ENCODE results near the gene AMOTL2. TPM values are rescaled to one million over a fixed set of nuclear protein-coding genes. Genes with fewer than 3 reads are reported as not detected.
A peak's percentile ranks its signal among the peaks of the same experiment; 100 is the strongest.

Gene AMOTL2
- total RNA-seq, 1 experiment from 2014 or later = 30.9 TPM

DNA sequence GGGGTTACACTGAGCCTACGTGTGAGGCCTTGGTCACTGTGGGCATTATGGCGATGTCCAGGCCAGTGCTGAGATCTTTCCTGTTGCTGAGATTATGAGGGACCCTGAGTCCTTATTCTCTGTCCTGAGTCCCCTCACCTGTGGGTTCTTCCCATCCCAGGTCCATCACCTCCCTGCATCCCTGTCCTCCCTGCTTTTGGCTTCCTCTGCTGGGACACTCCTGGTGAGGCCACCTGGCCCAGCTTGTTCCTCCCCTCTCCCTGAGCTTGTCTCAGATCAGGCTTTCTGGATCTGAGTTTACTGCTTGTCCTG is 36.1 kb downstream of the AMOTL2 start:
- H3K14ac ChIP-seq (ENCODE audit: insufficient read depth, low read length) = no peak overlapping the region
- H3K23me2 ChIP-seq (ENCODE audit: insufficient read length, low read depth, low read length, poor library complexity, severe bottlenecking) = no peaks in the 10 kb centered on the region
- H4K8ac ChIP-seq (replicated peaks; ENCODE audit: insufficient read length, low read depth, low read length) = no peak overlapping the region
- no peaks in the 10 kb centered on the region for H4K20me1 ChIP-seq (ENCODE audit: control insufficient read depth, insufficient read depth, insufficient read length)
- H2BK15ac ChIP-seq (ENCODE audit: low read depth, low read length) = no peak overlapping the region
- no CpG with 5 or more reads among the region's 2 CpGs for WGBS (ENCODE audit: extremely low coverage, insufficient read length, low lambda C conversion rate)
- no peak overlapping the region for H3K27ac ChIP-seq (ENCODE audit: insufficient read length, low read depth, low read length)
- H2BK5ac ChIP-seq (ENCODE audit: insufficient read length, low read length) = no peak overlapping the region
- no peak overlapping the region for H3K4ac ChIP-seq (ENCODE audit: low read depth, low read length)
- no peaks in the 10 kb centered on the region for H3K79me2 ChIP-seq (ENCODE audit: insufficient read depth, low read length)
- H3K9ac ChIP-seq (ENCODE audit: extremely low read depth, insufficient read length, low read length) = no peak overlapping the region
- Mint-ChIP-seq H3K9me3 (no peaks in the 10 kb centered on the region), H3K27ac (peak overlapping the region in 1 of 3 experiments; percentile 73; a peak in 1 of 7 replicates), H3K27me3 (ENCODE audit: low read depth) (peaks cover 10% of the 10 kb centered on the region), H3K4me3 (no peak overlapping the region), H3K4me1 (peaks cover 26 to 40% of the 10 kb centered on the region in 2 experiments), H3K36me3 (ENCODE audit: insufficient read depth in 1 of 3, low read depth in 3 of 3) (no peaks in the 10 kb centered on the region; a peak in 1 of 7 replicates)
- no peak for DNase-seq
- H3K27me3 ChIP-seq (ENCODE audit: insufficient read depth, low read length) = no peaks in the 10 kb centered on the region
- H3K4me1 ChIP-seq (ENCODE audit: insufficient read depth, low read length) = peaks cover 16% of the 10 kb centered on the region; the same call in 1 of the 2 replicates
- H3K9me3 ChIP-seq (ENCODE audit: control insufficient read depth, low read depth, low read length) = no peaks in the 10 kb centered on the region
- H3K18ac ChIP-seq (ENCODE audit: insufficient read length, low read depth, low read length) = no peak overlapping the region
- no peak overlapping the region for H3T11ph ChIP-seq (ENCODE audit: low read length)
- no peak overlapping the region for H2BK20ac ChIP-seq (ENCODE audit: low read depth, low read length, poor library complexity, severe bottlenecking)
- no peak overlapping the region for H2AFZ ChIP-seq (ENCODE audit: low read length)
- no peaks in the 10 kb centered on the region for H3K79me1 ChIP-seq (ENCODE audit: insufficient read depth, low read depth, low read length, poor library complexity, severe bottlenecking)
- no peak overlapping the region for H2BK12ac ChIP-seq (ENCODE audit: insufficient read length, low read depth, low read length)
- no peak overlapping the region for H3K56ac ChIP-seq (ENCODE audit: insufficient read length, low read depth, low read length)
- no peak overlapping the region for H2AK5ac ChIP-seq (ENCODE audit: insufficient read length, low read length)
- H2BK120ac ChIP-seq (ENCODE audit: low read depth, low read length, poor library complexity, severe bottlenecking) = no peak overlapping the region
- no peak overlapping the region for H3K23ac ChIP-seq (ENCODE audit: insufficient read length, low read depth, low read length)
- H4K5ac ChIP-seq (ENCODE audit: insufficient read length, low read depth, low read length) = no peak overlapping the region
- TF ChIP-seq, protein P1, sequence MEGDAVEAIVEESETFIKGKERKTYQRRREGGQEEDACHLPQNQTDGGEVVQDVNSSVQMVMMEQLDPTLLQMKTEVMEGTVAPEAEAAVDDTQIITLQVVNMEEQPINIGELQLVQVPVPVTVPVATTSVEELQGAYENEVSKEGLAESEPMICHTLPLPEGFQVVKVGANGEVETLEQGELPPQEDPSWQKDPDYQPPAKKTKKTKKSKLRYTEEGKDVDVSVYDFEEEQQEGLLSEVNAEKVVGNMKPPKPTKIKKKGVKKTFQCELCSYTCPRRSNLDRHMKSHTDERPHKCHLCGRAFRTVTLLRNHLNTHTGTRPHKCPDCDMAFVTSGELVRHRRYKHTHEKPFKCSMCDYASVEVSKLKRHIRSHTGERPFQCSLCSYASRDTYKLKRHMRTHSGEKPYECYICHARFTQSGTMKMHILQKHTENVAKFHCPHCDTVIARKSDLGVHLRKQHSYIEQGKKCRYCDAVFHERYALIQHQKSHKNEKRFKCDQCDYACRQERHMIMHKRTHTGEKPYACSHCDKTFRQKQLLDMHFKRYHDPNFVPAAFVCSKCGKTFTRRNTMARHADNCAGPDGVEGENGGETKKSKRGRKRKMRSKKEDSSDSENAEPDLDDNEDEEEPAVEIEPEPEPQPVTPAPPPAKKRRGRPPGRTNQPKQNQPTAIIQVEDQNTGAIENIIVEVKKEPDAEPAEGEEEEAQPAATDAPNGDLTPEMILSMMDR (conservative IDR thresholded peaks at IDR 0.05) = no peak
- H4K91ac ChIP-seq (ENCODE audit: insufficient read length, low read depth, low read length) = no peak overlapping the region
- no peak overlapping the region for H3K4me2 ChIP-seq (ENCODE audit: insufficient read depth, insufficient read length, low read length)

Data from H9 (cell line).